Effector CD8-positive, alpha-beta T cell (primary cell): Measurements from ENCODE around the gene MAP4.
"Not testable (repeated sequence)": the region's sequence is repeated elsewhere in the genome, so short reads cannot be mapped to it uniquely, and the experiment has no call there.

ENCODE experiments used
- DNase-seq: peaks from one replicate; lab custom pipeline; 2025; lab: John Stamatoyannopoulos, UW

The MAP4 gene

DNA sequence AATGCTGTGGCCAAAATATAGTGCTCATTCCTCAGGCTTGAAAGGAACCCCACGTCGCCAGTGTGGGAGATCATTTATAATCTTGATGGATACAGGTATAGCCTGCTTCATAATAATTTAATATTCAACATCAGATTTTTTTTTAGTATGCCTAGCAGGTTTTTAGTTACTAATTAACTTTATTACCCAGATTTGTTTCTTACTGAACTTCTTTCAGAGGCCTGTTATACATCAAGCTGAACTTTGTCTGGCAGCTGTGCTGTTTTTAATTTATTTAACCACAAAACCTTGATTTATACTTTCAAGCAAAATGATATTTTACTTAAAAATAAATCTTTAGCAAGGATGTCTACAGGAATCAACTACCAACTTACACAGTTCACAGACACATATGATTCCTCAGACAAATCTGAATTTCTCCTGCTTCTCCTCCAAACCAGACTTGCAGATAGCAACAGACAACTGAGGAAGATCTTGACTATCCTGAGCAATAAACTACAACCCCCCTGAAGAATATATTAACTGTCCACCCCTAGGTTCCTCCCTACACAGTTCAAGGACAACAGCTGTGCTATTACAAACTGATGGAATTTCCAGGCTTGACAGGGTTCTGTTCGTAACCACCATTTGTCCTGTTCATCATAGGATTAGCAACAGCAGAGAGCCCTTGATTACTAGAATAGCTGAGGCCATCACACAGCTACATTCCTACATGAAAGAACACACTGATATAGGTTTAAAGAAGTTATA lies 610 bp downstream of the MAP4 start:
- DNase-seq: no peak

DNA sequence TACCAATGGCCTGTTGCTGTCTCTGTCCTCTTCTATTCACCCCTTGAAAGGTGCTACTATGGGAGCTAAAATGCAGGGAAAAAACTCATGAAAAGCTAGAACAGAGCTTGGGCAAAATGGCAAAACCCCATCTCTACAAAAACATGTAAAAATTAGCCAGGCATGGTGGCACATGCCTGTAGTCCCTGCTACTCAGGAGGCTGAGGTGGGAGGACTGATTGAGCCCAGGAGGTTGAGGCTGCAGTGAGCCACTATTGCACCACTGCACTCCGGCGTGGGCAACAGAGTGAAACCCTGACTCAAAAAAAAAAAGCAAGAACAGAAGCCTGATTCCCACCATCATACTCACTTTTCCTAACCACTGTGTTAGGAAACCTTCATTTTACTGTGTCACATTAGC lies 1.9 kb downstream of the MAP4 start:
- no peak for DNase-seq

DNA sequence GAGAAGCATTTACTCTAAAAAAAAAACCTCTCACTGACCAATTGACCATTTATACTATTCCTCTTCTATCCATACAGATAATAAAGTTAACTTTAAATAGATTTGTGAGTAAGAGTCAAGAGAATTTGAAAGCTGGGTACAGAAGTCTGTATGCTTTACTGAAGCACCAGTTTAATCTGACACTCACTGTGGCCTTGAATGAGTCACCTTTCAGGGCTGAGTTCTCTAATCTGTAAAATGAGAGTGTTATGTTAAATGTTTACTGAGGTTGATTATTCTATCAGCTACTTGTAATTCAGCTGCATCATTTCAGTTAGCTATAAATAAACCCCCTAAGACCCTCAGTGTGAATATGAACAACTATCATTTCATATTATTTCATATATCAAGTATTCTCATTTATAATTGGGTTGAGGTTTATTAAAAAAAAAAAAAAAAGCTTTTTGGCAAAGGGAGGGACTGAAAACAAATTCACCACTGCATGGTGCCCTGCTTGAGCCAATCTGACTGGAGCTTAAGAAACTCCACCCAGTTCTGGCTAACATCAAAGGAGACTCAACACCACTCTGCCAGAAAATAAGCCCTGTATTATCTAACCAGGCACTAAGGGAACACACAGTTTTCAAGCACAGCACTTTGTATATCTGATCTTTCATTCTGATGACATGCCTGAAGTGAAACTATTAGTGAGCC lies 2.8 kb downstream of the MAP4 start:
- DNase-seq: no peak

GRCh38 chr3:48012659-48013058 lies 3.6 kb downstream of the MAP4 start:
- DNase-seq: no peak

GRCh38 chr3:48008066-48008465 lies 8.2 kb downstream of the MAP4 start:
- DNase-seq: not testable (repeated sequence)

- not testable (repeated sequence) for DNase-seq
These were observed 8.9 kb downstream of the MAP4 start for GRCh38 chr3:48007361-48007760.

- DNase-seq: not testable (repeated sequence)
These were observed 9.4 kb downstream of the MAP4 start for GRCh38 chr3:48006794-48007193.

- no peak for DNase-seq
These were observed 11.5 kb downstream of the MAP4 start for GRCh38 chr3:48004694-48005093.

DNA sequence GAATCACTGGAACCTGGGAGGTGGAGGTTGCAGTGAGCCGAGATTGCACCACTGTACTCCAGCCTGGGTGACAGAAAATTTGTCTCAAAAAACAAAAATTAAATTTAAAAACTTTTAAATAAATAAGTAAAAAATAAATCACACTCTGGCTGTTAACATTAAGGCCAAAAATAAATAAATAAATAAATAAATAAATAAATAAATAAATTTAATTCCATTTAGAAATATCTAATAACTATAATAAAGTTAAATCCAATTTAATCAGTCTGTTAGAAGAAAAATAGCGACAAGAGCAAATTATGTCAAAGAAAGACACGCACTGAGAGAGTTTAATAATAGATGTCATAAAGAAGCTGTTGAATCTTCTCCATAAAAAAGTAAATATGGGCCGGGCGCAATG lies 13.4 kb downstream of the MAP4 start:
- DNase-seq: no peak

DNA sequence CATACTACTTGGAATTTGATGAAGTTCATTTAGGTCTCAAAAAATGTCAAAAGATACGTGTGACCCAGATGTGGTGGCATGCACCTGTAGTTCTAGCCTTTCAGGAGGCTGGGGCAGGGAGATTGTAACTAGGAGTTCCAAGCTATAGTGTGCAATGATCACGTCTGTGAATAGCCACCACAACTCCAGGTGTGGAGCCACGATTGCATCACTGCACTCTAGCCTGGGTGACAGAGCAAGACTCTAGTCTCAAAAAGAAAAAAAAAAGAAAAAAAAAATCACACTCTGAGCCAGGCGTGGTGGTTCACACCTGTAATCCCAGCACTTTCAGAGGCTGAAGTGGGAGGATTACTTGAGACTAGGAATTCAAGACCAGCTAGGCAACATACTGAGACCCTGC lies 14.2 kb downstream of the MAP4 start:
- DNase-seq: no peak

DNA sequence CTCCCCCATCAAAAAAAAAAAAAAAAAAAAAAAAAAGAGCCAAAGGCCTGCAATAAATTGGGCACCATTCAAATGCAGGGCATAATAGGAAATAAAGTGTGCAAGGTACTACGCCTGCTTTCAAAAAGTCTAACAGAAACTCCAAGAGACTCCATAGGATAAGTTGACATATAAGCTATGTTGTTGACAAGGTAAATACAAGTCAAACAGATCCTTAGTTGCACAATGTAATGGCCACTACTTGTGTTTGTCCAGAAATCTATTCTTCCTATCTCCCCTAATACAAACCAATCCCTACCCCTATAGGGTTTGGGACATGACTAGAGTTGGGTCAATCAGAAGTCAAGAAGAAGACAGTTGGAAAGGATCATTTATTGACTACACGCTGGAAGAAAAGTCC lies 16.0 kb downstream of the MAP4 start:
- no peak for DNase-seq

DNA sequence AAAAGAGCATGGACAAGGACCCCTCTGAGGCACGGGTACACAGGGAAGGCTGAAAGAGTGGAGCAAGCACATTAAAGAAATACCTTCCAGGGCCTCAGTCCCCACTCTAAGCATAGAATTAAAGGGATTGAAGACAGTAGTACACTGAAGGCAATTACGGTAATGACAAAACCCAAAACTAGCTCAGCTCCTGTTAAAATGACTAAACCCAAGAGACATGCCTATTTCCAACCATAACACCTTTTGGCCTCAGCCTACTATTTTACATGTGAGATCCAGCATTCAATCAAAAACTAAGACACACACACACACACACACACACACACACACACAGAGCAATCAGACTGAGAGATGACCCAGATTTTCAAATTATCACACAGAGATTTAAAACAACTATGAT lies 19.8 kb downstream of the MAP4 start:
- no peak for DNase-seq

DNA sequence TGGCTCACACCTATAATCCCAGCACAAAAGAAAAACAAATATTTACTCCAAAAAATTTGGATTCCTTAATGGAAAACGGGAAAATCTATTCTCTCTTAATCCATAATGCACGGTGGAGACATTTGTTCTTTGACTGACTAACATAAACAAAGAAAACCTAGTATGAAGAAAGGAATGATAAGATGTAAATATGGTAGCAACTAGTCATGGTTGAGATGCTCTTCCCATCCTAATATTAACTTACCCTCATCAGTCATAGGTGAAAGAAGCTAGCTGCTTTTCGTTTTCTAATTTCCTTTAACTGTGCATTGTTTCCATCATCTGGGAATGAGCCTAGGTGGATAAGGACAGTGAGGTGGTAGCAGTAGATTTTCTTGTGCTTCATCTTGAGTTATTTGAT lies 22.0 kb downstream of the MAP4 start:
- DNase-seq: no peak

- DNase-seq: no peak
These were observed 24.9 kb downstream of the MAP4 start for GRCh38 chr3:47991341-47991740.

DNA sequence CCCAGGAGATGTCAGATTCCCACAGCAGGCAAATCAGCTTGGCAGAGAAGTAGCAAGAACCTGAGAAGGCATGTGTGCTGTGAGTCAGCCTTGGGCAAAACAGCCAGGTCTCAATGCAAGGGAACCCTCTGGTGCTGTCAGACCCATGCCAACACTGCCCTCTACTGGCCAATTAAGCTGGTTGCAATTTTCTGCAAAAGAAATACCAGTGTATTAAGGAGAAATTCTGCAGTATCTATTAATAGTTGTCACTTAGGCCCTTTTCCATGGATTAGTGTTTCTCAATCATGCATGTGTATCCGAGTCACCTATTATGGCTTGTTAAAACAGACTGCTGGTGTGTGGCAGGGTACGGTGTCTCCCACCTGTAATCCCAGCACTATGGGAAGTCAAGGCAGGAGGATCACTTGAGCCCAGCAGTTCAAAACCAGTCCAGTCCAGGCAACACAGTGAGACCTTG lies 26.2 kb downstream of the MAP4 start:
- peak; percentile 48 for DNase-seq

DNA sequence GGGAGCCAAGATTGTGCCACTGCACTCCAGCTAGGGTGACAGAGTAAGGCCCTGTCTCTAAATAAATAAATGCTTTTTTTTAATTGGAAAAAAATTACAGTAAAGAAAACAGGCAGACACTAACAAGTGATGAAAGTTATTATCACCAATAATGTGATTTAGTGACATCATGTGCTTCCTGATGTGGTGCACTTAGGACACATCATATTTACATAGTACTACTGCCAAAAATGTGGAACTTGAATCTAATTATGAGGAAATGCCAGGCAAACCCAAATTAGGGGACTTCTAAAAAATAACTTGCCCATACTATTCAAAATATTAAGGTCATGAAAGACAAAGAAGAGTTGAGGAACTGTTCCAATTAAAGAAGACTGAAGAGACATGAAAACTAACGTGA lies 30.8 kb downstream of the MAP4 start:
- no peak for DNase-seq

GRCh38 chr3:47984075-47984728 lies 32.0 kb downstream of the MAP4 start:
- no peak for DNase-seq

DNA sequence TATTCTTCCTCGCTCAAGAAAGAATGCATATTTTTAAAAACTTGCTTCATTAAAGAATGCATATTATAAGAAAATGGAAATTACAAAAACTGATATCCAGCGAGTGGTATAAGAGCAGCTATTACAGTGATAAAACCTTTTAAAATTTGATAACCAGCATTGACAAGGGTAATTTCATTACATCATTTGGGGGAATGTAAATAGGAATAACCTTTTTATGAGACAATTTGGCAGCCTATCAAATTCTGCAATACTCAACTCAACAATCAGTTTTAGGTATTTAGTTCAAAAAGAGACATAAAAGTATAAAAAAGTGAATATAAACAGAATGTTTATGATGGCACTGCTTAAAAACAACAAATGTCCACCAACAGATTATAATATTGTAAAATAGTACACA lies 35.4 kb downstream of the MAP4 start:
- no peak for DNase-seq

DNA sequence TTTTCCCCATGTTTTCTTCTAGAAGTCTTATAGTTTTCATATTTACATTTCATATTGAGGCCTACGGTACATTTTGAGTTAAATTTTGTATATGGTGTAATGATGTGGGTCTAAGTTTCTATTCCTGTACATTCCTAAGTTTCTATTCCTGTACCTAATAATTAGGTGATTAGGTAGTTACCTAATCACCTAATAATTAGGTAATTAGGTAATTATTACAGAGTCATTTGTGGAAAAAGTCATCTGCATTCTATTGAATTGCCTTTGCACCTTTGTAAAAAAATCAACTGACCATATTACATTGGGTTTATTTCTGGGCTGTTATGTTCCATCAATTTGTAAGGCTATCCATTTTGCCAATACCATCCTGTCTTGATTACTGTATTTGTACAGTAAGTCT lies 37.1 kb downstream of the MAP4 start:
- DNase-seq: no peak

- no peak for DNase-seq
These were observed 37.8 kb downstream of the MAP4 start for GRCh38 chr3:47978386-47978785.

GRCh38 chr3:47976135-47976732 lies 40.0 kb downstream of the MAP4 start:
- DNase-seq: no peak

DNA sequence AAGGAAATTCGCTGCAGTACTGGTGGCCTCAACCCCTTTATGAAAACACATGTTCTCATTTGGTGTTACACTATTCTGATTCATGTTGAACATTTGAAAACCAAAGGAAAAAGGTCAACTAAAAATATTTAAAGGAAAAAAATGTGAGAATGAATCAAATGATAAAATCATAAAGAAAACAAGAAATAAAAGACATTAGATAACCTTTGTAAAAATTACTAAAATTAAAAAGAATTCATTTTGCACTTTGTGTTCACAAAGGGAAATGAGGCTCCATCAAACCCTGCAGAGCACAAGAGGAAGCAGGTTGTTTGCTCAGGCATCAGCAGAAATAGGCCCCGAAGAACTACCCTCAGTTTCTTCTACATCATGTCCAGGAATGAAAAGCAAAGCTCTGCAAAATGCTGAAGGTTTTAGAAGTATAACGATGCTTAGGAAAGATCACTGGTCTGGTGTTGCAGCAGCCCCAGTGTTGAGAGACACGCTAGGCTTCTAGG lies 41.2 kb downstream of the MAP4 start:
- no peak for DNase-seq
